T-helper 2 cell (primary cell): Measurements from ENCODE around the gene ATP6AP1.
A peak's percentile ranks its signal among the peaks of the same experiment; 100 is the strongest.

Source experiments
- DNase-seq, 5 experiments: peaks; one replicate each; pipeline versions ENCODE4 v3.0.0 to v3.0.0-alpha.2; 2012 to 2022

The ATP6AP1 gene

DNA sequence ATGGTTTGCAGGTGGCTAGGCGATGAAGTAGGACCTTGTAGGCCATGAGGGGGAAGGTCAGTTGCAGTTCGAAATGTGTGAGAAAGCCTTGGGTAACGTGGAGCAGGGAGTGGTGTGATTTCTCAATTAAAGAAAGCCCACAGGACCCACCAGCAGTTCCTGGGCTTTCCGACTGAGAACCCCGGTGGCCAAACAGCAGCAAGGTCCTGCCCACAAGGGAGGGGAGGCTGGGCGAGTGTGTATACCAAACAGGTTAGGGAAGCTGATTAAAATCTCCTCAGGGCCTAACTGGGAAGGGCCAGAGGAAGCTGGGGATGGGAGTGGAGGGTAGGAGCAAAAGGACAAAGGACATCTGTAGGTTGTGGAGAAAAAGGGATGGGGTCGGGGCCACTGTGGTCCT, 2.4 kb downstream of the ATP6AP1 start:
- no peak for DNase-seq

- DNase-seq: no peak
Measured at GRCh38 chrX:154431341-154431740, 2.9 kb downstream of the ATP6AP1 start.

- no peak for DNase-seq
Measured at GRCh38 chrX:154432210-154432609, 3.7 kb downstream of the ATP6AP1 start.

- DNase-seq: no peak
Measured at GRCh38 chrX:154433605-154434004, 5.1 kb downstream of the ATP6AP1 start.

DNA sequence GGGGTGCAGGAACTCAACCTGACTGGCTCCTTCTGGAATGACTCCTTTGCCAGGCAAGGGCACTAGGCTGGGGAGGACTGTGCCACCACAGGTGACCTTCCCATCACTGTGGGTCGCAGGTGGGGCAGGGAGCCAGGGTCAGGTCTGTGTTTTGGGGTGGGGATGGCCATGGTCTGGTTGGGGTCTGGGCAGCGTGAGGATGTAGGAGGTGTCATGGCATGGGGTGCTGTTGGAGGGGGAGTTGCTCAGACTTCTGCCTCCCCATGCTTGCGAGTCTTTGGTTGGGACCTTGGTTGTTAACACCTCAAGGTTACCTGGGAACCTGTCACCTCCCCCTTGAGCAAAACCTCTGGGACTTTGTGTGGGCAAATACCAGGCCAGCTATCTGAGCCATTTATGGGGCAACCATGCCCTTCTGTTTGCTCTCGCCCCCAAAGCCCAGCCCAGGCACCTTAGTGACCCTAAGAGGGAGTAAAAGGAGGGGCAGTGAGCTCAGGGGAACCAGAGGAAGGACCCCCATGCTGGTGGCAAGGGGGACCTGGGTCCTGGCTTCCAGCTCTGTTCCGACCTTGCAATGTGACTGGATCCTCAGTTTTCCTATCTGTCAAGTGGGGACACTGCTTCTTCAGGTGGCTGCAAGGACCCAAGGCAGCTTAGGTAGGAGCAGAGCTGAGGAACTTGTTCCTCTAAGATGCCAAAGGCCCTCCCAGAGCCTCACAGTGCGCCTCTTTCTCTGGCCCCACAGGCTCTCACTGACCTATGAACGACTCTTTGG, 6.1 kb downstream of the ATP6AP1 start:
- no peak for DNase-seq

- DNase-seq: no peak
Measured at GRCh38 chrX:154435171-154435733, 6.8 kb downstream of the ATP6AP1 start.

DNA sequence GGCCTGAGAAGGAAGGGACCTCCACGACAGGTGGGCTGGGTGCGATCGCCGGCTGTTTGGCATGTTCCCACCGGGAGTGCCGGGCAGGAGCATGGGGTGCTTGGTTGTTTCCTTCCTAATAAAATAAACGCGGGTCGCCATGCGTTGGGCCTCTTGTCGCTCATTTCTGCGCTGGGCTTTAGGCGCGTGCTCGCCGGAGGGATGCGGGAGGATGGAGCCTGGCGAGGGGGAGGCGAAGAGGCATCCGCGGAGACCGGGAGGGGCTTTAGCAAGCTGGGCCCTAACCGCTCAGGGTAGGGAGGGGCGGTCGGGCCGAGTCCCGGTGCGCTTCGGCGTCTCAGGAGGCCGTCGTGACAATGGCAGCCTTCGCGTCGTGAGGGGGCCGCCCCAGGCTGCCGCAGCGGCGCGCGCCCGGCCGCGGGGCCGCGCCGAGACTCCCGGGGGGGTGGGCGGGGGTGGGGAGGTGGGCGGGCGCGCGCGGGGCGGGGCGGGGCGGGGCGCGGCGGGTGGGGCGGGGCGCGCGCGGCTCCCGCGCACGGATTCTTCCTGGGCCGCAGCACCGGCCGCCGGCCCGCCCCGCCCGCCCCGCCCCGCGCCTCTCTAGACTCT, 8.0 kb downstream of the ATP6AP1 start:
- peak in 4 of 5 experiments; percentile 33 to 77 (median 52) for DNase-seq

DNA sequence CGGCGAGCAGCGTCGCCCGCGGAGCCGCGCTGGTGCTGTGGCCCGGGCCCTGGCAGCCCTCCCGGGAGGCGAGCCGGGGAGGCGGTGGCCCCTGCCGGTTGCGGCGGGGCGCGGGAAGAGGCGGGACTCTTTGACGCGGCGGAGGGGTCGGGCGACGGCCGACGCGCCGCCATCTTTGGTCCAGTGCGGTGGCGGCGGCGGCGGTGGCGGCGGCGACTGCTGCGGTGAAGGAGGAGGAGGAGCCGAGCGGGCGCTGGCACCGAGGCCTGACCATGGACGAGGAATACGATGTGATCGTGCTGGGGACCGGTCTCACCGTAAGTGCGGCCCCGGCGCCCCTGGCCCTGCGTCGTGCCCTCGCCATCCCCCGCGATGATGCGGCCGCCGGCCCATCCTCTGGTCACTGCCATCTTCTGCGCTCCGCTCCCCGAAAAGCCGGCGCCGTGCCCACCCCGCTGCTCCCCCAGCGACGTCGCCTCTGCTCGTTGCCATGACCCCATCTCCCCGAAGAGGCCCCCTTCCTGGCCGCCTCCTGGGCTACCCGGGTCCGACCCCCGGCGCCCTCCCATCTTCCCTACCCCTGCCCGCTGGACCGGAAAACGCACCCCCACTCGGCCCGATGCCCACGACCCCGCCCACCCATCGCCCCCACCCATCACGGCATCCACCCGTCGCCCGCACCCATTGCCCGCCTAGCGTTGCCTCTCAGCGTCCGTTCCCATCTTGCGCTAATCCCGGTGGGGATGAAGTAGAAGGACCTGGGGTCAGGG, 8.7 kb downstream of the ATP6AP1 start, which contains the start of gene GDI1:
GDI1 (plus strand) TSS at position 172 of the 770 bp plus-strand sequence; CDS start at position 273, 101 bp downstream.
- peak; percentile 32 to 77 (median 49) for DNase-seq

GRCh38 chrX:154437971-154438893, 9.8 kb downstream of the ATP6AP1 start:
- DNase-seq: no peak

DNA sequence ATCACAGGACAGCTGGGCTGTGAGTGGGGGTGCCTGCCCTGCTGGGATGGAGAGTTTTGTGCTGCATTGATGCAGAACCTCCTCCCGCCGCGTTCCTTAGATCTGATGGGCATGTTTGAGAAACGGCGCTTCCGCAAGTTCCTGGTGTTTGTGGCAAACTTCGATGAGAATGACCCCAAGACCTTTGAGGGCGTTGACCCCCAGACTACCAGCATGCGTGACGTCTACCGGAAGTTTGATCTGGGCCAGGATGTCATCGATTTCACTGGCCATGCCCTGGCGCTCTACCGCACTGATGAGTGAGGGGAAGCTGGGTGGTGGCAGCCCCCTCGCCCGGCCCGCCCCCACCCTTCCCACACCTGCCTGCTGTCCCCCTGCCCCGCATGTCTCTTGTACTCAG, 11.4 kb downstream of the ATP6AP1 start:
- DNase-seq: no peak

DNA sequence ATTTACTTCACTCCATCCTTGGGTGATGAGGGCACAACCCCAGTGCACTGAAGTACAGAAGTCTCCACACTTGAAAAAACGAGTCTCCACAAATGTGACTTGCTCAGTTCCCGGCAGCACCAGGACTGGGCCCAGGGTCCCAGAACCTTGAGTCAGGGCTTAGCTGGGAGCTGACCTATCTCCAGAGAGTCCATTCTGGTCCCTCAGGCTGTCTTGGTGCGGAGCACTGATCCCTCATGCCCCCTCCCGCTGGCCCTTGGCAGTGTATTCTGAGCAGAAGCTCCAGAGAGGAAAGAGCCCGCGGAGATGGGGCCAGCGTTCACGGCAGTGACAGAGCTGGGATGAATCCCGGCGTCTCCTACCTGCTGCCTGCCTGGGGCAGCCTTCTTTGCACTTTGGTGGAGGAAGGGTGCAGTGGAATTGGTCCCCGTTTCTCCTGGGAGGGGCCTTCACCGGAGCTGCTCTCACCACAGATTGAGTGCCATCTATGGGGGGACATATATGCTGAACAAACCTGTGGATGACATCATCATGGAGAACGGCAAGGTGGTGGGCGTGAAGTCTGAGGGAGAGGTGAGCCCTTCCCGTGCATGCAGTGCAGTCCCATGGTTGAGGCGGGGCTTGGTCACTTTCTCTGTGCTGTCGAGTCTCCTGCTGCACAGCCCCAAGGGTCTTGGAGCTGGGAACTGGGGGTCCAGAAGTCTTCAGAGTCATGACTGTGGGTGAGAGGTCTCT, 12.3 kb downstream of the ATP6AP1 start:
- DNase-seq: no peak

DNA sequence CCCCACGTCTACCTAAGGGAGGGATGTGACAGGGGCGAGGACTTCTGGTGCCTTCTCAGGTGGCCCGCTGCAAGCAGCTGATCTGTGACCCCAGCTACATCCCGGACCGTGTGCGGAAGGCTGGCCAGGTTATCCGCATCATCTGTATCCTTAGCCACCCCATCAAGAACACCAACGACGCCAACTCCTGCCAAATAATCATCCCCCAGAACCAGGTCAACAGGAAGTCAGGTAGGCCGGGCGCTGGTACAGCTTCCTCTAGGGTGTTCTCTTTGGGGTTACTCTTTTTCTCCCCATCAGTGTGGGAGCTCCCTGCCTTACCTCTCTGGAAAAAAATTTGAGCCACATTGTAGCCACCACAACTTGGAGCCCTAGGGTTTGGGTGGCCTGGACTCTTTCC, 13.1 kb downstream of the ATP6AP1 start:
- peak in 1 of 5 experiments; percentile 52 for DNase-seq

- DNase-seq: no peak
Measured at GRCh38 chrX:154441984-154442707, 13.7 kb downstream of the ATP6AP1 start.

DNA sequence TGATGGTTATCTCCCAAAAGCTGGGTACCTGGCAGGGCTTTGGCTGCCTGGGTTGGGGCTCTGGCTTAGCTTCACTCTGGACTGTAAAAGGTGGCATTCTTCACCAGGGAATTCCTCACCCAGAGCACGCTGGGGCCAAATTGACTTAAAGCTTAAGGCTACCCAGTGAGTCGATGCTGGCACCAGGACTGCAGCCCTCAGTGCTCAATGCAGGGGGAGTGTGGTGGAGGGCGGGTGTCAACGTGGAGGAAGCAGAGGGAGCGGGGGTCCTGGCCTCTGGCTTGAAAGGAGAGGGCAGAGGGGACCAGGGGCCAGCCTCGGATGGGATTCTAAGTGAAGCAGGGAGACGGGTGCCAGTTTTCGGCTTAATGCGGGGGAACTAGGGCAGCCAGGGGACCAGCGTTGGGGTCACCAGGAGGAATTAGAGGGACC, 15.0 kb downstream of the ATP6AP1 start:
- no peak for DNase-seq

- peak; percentile 51 to 81 (median 64) for DNase-seq
Measured at GRCh38 chrX:154443992-154444754, 15.7 kb downstream of the ATP6AP1 start, which contains the start of gene FAM50A. Gene FAM50A, plus strand, starts transcription at chrX:154444141. Its CDS starts 95 bp downstream, at chrX:154444236.

DNA sequence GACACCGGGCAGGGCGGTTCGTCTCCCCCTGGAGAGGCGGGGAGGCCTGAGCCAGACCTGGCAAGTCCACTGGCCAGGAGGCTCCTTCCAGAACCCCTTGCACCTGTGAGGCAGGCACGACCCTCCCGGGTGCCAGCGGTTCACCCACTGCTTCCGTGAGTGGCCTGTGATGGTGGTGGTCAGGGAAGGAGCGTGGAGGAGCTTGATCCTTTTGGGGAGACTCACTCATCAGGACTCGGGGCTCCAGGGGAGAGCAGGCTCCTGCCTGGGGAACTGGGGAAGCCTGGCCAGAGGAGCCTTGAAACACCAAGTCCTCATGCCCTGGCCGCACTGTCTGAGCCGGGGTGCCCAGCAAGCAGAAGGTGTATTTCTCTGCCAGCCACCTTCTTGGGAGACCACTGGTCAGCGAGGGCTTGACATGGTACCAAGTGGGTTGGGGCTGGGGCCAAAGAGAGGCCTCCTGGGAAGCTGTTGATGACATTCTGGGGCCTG, 16.3 kb downstream of the ATP6AP1 start:
- DNase-seq: no peak

DNA sequence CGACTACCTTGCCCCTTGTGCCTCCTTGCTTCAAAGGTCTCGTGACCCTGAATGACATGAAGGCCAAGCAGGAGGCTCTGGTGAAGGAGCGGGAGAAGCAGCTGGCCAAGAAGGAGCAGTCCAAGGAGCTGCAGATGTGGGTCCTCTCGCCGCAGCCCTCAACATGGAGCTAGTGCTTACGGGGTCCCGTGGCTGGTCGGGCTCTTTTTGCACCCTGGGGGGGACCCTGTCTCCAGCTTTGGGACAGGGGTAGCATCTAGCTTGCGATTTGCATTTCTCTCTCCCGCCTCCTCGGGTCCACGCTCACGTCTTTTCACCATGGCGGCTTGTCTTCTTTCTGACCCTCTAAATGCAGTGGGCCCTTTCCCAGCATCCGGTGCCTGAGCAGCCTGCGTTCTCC, 17.3 kb downstream of the ATP6AP1 start:
- DNase-seq: no peak

DNA sequence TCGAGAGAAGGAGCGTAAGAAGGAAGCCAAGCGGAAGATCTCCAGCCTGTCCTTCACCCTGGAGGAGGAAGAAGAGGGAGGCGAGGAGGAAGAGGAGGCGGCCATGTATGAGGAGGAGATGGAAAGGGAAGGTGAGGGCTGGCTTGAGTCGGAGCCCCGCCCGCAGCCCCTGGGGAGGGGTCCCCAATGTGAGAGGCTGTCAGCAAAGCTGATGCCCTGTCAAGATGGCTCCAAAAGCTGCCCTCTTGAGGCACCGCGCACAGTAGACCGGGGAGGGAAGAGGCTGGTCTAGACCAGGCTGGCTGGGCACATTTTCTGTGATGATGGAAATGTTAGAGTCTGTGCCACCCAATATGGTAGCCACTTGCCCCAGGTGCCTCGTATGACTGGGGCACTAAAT, 18.0 kb downstream of the ATP6AP1 start:
- DNase-seq: no peak

GRCh38 chrX:154448484-154448883, 20.0 kb downstream of the ATP6AP1 start:
- DNase-seq: no peak
